NB4 (cell line): Measurements from ENCODE around the gene ADRB1.

Source experiments
- DNase-seq: peaks from one replicate; pipeline ENCODE4 v3.0.0; 2010; ENCODE audit warnings: low read depth
- H3K4me3 ChIP-seq: one replicate; pipeline ENCODE4 v1.5.1; 2011; ENCODE audit warnings: mild to moderate bottlenecking, low read depth, low read length, moderate library complexity
- MYC ChIP-seq: IDR thresholded peaks from 2 replicates; pipeline ENCODE4 v1.6.1; 2011; ENCODE audit warnings: low read depth, low read length
- TF ChIP-seq, protein P1 (sequence below): IDR thresholded peaks from one replicate; pipeline ENCODE4 v1.5.1; 2012; ENCODE audit warnings: low read depth, low read length
- TF ChIP-seq, protein P2 (sequence below): IDR thresholded peaks from 2 replicates; pipeline ENCODE4 v1.6.1; 2011; ENCODE audit warnings: low read depth, low read length

ADRB1 gene

DNA sequence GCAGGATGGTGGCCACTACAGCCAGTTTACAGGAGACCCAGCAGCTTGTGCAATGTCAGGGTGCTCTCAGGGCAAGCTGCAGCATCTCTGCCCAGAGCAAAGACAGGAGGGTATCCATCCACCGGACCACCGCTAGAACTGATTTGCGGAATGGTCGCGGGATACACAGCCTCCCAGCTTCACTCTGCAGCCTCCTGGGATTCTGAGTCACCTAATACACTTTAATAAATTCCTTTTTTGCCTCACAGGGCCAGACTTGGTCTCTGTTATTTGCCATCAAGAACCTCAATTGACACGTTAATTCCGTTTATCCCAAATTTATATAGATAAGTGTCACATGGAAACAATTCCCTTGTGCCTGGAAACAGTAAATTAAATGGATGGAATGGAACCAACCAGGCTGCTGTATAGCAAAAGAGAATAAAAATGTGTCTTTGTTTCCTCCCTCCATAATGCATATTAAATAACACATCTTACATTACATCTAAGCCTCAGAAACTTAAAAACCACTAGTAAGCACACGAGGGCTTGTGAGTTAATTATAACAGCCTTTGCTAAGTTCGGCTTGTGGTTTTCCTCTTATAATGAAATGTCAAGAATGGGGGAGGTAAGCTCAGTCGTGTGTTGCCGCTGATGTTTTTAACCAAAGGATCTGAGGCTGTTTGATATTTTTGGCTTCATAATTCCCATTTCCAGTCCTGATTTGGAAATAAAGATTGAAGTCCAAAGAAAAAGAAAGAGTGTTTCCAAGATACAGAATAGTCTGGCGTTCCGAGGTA is 52.1 kb downstream of the ADRB1 start:
- DNase-seq: peak; percentile 78
- TF ChIP-seq MYC: peak; percentile 70
- TF ChIP-seq, protein P1, sequence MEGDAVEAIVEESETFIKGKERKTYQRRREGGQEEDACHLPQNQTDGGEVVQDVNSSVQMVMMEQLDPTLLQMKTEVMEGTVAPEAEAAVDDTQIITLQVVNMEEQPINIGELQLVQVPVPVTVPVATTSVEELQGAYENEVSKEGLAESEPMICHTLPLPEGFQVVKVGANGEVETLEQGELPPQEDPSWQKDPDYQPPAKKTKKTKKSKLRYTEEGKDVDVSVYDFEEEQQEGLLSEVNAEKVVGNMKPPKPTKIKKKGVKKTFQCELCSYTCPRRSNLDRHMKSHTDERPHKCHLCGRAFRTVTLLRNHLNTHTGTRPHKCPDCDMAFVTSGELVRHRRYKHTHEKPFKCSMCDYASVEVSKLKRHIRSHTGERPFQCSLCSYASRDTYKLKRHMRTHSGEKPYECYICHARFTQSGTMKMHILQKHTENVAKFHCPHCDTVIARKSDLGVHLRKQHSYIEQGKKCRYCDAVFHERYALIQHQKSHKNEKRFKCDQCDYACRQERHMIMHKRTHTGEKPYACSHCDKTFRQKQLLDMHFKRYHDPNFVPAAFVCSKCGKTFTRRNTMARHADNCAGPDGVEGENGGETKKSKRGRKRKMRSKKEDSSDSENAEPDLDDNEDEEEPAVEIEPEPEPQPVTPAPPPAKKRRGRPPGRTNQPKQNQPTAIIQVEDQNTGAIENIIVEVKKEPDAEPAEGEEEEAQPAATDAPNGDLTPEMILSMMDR: no peak
- TF ChIP-seq, protein P2, sequence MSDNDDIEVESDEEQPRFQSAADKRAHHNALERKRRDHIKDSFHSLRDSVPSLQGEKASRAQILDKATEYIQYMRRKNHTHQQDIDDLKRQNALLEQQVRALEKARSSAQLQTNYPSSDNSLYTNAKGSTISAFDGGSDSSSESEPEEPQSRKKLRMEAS: peak; percentile 62
- no peak overlapping the region for H3K4me3 ChIP-seq
